HFF-Myc (cell line): ENCODE data around the gene MED27.

Experiments
- DNase-seq: peaks from one replicate; pipeline ENCODE4 v3.0.0-alpha.2; 2011; ENCODE audit warnings: low read depth; ENCODE audit errors: extremely low read depth
- H3K4me3 ChIP-seq: replicated peaks from 2 replicates; pipeline ENCODE4 v1.5.1; 2011; ENCODE audit warnings: low read depth, mild to moderate bottlenecking, control low read depth, low read length
- CTCF ChIP-seq: IDR thresholded peaks from 2 replicates; pipeline ENCODE4 v1.5.1; 2012; ENCODE audit warnings: mild to moderate bottlenecking, low read depth, low read length, control low read depth; ENCODE audit errors: missing control alignments

The MED27 gene

GRCh38 chr9:132068605-132069004, 11.1 kb downstream of the MED27 start:
- no peak for TF ChIP-seq CTCF
- no peak overlapping the region for H3K4me3 ChIP-seq
- DNase-seq, result no peak

GRCh38 chr9:132066511-132066910, 13.2 kb downstream of the MED27 start:
- H3K4me3 ChIP-seq, result no peak overlapping the region
- no peak for DNase-seq
- no peak for TF ChIP-seq CTCF

GRCh38 chr9:132066057-132066456, 13.6 kb downstream of the MED27 start:
- no peak for TF ChIP-seq CTCF
- no peak for DNase-seq
- no peak overlapping the region for H3K4me3 ChIP-seq

GRCh38 chr9:132063281-132063680, 16.4 kb downstream of the MED27 start:
- H3K4me3 ChIP-seq, result no peak overlapping the region
- no peak for TF ChIP-seq CTCF
- DNase-seq, result no peak

- no peak for TF ChIP-seq CTCF
- H3K4me3 ChIP-seq, result no peak overlapping the region
Observed at GRCh38 chr9:132062806-132063205, 16.9 kb downstream of the MED27 start.

GRCh38 chr9:132061526-132061925, 18.1 kb downstream of the MED27 start:
- no peak overlapping the region for H3K4me3 ChIP-seq
- no peak for DNase-seq

More at GRCh38 chr9:132062806-132063205, 16.9 kb downstream of the MED27 start:
- no peak for DNase-seq

More at GRCh38 chr9:132061526-132061925, 18.1 kb downstream of the MED27 start:
- TF ChIP-seq CTCF, result no peak
